Duodenal mucosa (tissue), 2 donors: ENCODE results near the gene PRDM7.

Experiments used
- H3K27ac ChIP-seq: one replicate; pipeline ENCODE4 v1.7.0; 2013; ENCODE audit warnings: low read depth, low read length
- H3K27me3 ChIP-seq, 2 donors: one replicate each; pipeline ENCODE4 v1.7.0; 2013; ENCODE audit warnings: low read length in 2 of 2, control low read depth in 1 of 2; ENCODE audit not compliant: insufficient read depth in 2 of 2, control insufficient read depth in 1 of 2
- H3K36me3 ChIP-seq, 2 donors: one replicate each; pipeline ENCODE4 v1.7.0; 2013; ENCODE audit warnings: low read length in 2 of 2, control low read depth in 1 of 2; ENCODE audit not compliant: insufficient read depth in 2 of 2, control insufficient read depth in 1 of 2
- H3K4me1 ChIP-seq, 2 donors: one replicate each; pipeline ENCODE4 v1.7.0; 2013; ENCODE audit warnings: low read length in 2 of 2, control low read depth in 1 of 2; ENCODE audit not compliant: insufficient read depth in 2 of 2, control insufficient read depth in 1 of 2
- H3K4me3 ChIP-seq, 2 donors: one replicate each; pipeline ENCODE4 v1.7.0; 2013; ENCODE audit warnings: low read length in 2 of 2, low read depth in 1 of 2
- H3K9ac ChIP-seq, 2 donors: one replicate each; pipeline ENCODE4 v1.7.0; 2013; ENCODE audit warnings: low read length in 2 of 2, low read depth in 1 of 2
- H3K9me3 ChIP-seq, 2 donors: one replicate each; pipeline ENCODE4 v1.7.0; 2013; ENCODE audit warnings: low read length in 2 of 2, control low read depth in 1 of 2; ENCODE audit not compliant: control insufficient read depth in 1 of 2

PRDM7 gene

GRCh38 chr16:90040152-90041023 lies 36.7 kb downstream of the PRDM7 start:
- H3K27ac ChIP-seq: no peak overlapping the region
- peaks cover 0 to 4% of the 10 kb centered on the region in 2 donors for H3K4me1 ChIP-seq
- H3K27me3 ChIP-seq: no peaks in the 10 kb centered on the region
- peaks cover 19 to 61% of the 10 kb centered on the region in 2 donors for H3K36me3 ChIP-seq
- H3K9me3 ChIP-seq: no peaks in the 10 kb centered on the region
- no peak overlapping the region for H3K9ac ChIP-seq
- H3K4me3 ChIP-seq: no peak overlapping the region

- no peak overlapping the region for H3K9ac ChIP-seq
- H3K9me3 ChIP-seq: no peaks in the 10 kb centered on the region
- H3K4me3 ChIP-seq: no peak overlapping the region
- no peaks in the 10 kb centered on the region for H3K27me3 ChIP-seq
- peaks cover 22 to 52% of the 10 kb centered on the region in 2 donors for H3K36me3 ChIP-seq
- no peaks in the 10 kb centered on the region for H3K4me1 ChIP-seq
- H3K27ac ChIP-seq: no peak overlapping the region
Measured at GRCh38 chr16:90037276-90037675, 39.9 kb downstream of the PRDM7 start.

GRCh38 chr16:90035902-90036301 lies 41.2 kb downstream of the PRDM7 start:
- Histone ChIP-seq H3K36me3 (peaks cover 22 to 59% of the 10 kb centered on the region in 2 donors), H3K4me3 (no peak overlapping the region), H3K4me1 (no peaks in the 10 kb centered on the region), H3K27ac (no peak overlapping the region), H3K9me3 (no peaks in the 10 kb centered on the region), H3K27me3 (no peaks in the 10 kb centered on the region), H3K9ac (no peak overlapping the region)

GRCh38 chr16:90034504-90034903 lies 42.6 kb downstream of the PRDM7 start:
- Histone ChIP-seq H3K36me3 (peaks cover 19 to 48% of the 10 kb centered on the region in 2 donors), H3K9me3 (no peaks in the 10 kb centered on the region), H3K27me3 (no peaks in the 10 kb centered on the region), H3K4me3 (no peak overlapping the region), H3K4me1 (no peaks in the 10 kb centered on the region), H3K9ac (no peak overlapping the region), H3K27ac (no peak overlapping the region)

- Histone ChIP-seq H3K9me3 (no peaks in the 10 kb centered on the region), H3K9ac (no peak overlapping the region), H3K36me3 (peaks cover 22 to 42% of the 10 kb centered on the region in 2 donors), H3K4me1 (no peaks in the 10 kb centered on the region), H3K27me3 (no peaks in the 10 kb centered on the region), H3K27ac (no peak overlapping the region), H3K4me3 (no peak overlapping the region)
Measured at GRCh38 chr16:90033387-90033786, 43.7 kb downstream of the PRDM7 start.

- peaks cover 22 to 36% of the 10 kb centered on the region in 2 donors for H3K36me3 ChIP-seq
- H3K27ac ChIP-seq: no peak overlapping the region
- H3K9me3 ChIP-seq: no peaks in the 10 kb centered on the region
- no peaks in the 10 kb centered on the region for H3K27me3 ChIP-seq
- no peaks in the 10 kb centered on the region for H3K4me1 ChIP-seq
- no peak overlapping the region for H3K4me3 ChIP-seq
- H3K9ac ChIP-seq: no peak overlapping the region
Measured at GRCh38 chr16:90032674-90033331, 44.3 kb downstream of the PRDM7 start.

GRCh38 chr16:90031931-90032673 lies 45.0 kb downstream of the PRDM7 start:
- no peak overlapping the region for H3K9ac ChIP-seq
- H3K9me3 ChIP-seq: no peaks in the 10 kb centered on the region
- H3K27me3 ChIP-seq: no peaks in the 10 kb centered on the region
- no peaks in the 10 kb centered on the region for H3K4me1 ChIP-seq
- H3K27ac ChIP-seq: no peak overlapping the region
- H3K4me3 ChIP-seq: no peak overlapping the region
- peaks cover 20 to 29% of the 10 kb centered on the region in 2 donors for H3K36me3 ChIP-seq

- no peaks in the 10 kb centered on the region for H3K4me1 ChIP-seq
- H3K9ac ChIP-seq: no peak overlapping the region
- no peak overlapping the region for H3K4me3 ChIP-seq
- H3K27me3 ChIP-seq: no peaks in the 10 kb centered on the region
- no peaks in the 10 kb centered on the region for H3K9me3 ChIP-seq
- peaks cover 13 to 21% of the 10 kb centered on the region in 2 donors for H3K36me3 ChIP-seq
- no peak overlapping the region for H3K27ac ChIP-seq
Measured at GRCh38 chr16:90031186-90031930, 45.8 kb downstream of the PRDM7 start.

GRCh38 chr16:90028985-90029384 lies 48.1 kb downstream of the PRDM7 start:
- no peaks in the 10 kb centered on the region for H3K9me3 ChIP-seq
- peaks cover 6 to 10% of the 10 kb centered on the region in 2 donors for H3K36me3 ChIP-seq
- no peaks in the 10 kb centered on the region for H3K27me3 ChIP-seq
- no peaks in the 10 kb centered on the region for H3K4me1 ChIP-seq
- no peak overlapping the region for H3K27ac ChIP-seq
- H3K9ac ChIP-seq: no peak overlapping the region
- no peak overlapping the region for H3K4me3 ChIP-seq
